UCSD-AML1 (cell line): ENCODE data around the gene MEMO1.
"Not testable (repeated sequence)": the region's sequence is repeated elsewhere in the genome, so short reads cannot be mapped to it uniquely, and the experiment has no call there.

ENCODE experiments used
- DNase-seq: peaks from one replicate; lab custom pipeline; 2025; ENCODE audit not compliant: unreplicated experiment; lab: John Stamatoyannopoulos, UW

Gene MEMO1

GRCh38 chr2:31958140-31958717 lies 52.6 kb downstream of the MEMO1 start:
- DNase-seq = no peak

- no peak for DNase-seq
These were observed 53.3 kb downstream of the MEMO1 start for GRCh38 chr2:31957354-31958139.

GRCh38 chr2:31956934-31957333 lies 53.9 kb downstream of the MEMO1 start:
- DNase-seq = not testable (repeated sequence)

GRCh38 chr2:31956312-31956711 lies 54.5 kb downstream of the MEMO1 start:
- no peak for DNase-seq

GRCh38 chr2:31953095-31953494 lies 57.7 kb downstream of the MEMO1 start:
- not testable (repeated sequence) for DNase-seq

GRCh38 chr2:31950946-31951562 lies 59.8 kb downstream of the MEMO1 start:
- no peak for DNase-seq

GRCh38 chr2:31947871-31948270 lies 62.9 kb downstream of the MEMO1 start:
- no peak for DNase-seq

GRCh38 chr2:31946838-31947237 lies 64.0 kb downstream of the MEMO1 start:
- no peak for DNase-seq

- no peak for DNase-seq
These were observed 65.3 kb downstream of the MEMO1 start for GRCh38 chr2:31945572-31945935.

GRCh38 chr2:31944828-31945571 lies 65.8 kb downstream of the MEMO1 start:
- DNase-seq = no peak

- DNase-seq = no peak
These were observed 67.1 kb downstream of the MEMO1 start for GRCh38 chr2:31943636-31944225.

- DNase-seq = no peak
These were observed 69.9 kb downstream of the MEMO1 start for GRCh38 chr2:31940920-31941319.

GRCh38 chr2:31937741-31938140 lies 73.1 kb downstream of the MEMO1 start:
- no peak for DNase-seq

- DNase-seq = no peak
These were observed 75.4 kb downstream of the MEMO1 start for GRCh38 chr2:31935370-31935769.

GRCh38 chr2:31933066-31933465 lies 77.7 kb downstream of the MEMO1 start:
- DNase-seq = no peak

GRCh38 chr2:31932589-31932988 lies 78.2 kb downstream of the MEMO1 start:
- DNase-seq = no peak

- no peak for DNase-seq
These were observed 78.9 kb downstream of the MEMO1 start for GRCh38 chr2:31931916-31932315.

GRCh38 chr2:31925517-31925916 lies 85.3 kb downstream of the MEMO1 start:
- DNase-seq = no peak

GRCh38 chr2:31923662-31924061 lies 87.1 kb downstream of the MEMO1 start:
- DNase-seq = no peak

GRCh38 chr2:31922542-31923408 lies 88.0 kb downstream of the MEMO1 start:
- no peak for DNase-seq
